Calu3 (cell line): Measurements from ENCODE around the gene ALG1. TPM values are rescaled to one million over a fixed set of nuclear protein-coding genes. Genes with fewer than 3 reads are reported as not detected.

Experiments used
- BruUV-seq: library from RNA; stranded (reverse); fragments of 400-500 nt; replicated peaks from 2 replicates; lab custom pipeline; 2021; lab: Mats Ljungman, UMichigan
- CTCF ChIA-PET: fragments of 300-600 bp; sonication (Branson Sonifier 250); formaldehyde crosslinking; loops from one replicate; lab custom pipeline; 2022; ENCODE audit warnings: antibody characterized with exemption; lab: Charles Lee
- DNase-seq: peaks from one replicate; pipeline ENCODE4 v3.0.0; 2022
- H3K27ac Mint-ChIP-seq: one replicate; pipeline ENCODE4 v1.8.0; 2022; ENCODE audit warnings: mixed read lengths; ENCODE audit not compliant: unreplicated experiment
- H3K27me3 Mint-ChIP-seq: one replicate; pipeline ENCODE4 v1.8.0; 2022; ENCODE audit warnings: mixed read lengths; ENCODE audit not compliant: unreplicated experiment
- H3K36me3 Mint-ChIP-seq: one replicate; pipeline ENCODE4 v1.8.0; 2022; ENCODE audit warnings: mild to moderate bottlenecking, moderate library complexity, mixed read lengths; ENCODE audit not compliant: insufficient read depth, unreplicated experiment
- H3K4me1 Mint-ChIP-seq: one replicate; pipeline ENCODE4 v1.8.0; 2022; ENCODE audit warnings: mild to moderate bottlenecking, low read depth, mixed read lengths; ENCODE audit not compliant: unreplicated experiment
- H3K4me3 Mint-ChIP-seq: one replicate; pipeline ENCODE4 v1.8.0; 2022; ENCODE audit warnings: mild to moderate bottlenecking, low read depth, moderate library complexity, mixed read lengths; ENCODE audit not compliant: unreplicated experiment
- H3K9me3 Mint-ChIP-seq: one replicate; pipeline ENCODE4 v1.8.0; 2022; ENCODE audit warnings: low read depth, mixed read lengths; ENCODE audit not compliant: unreplicated experiment
- intact Hi-C: fragments of 100-400 bp; cut with micrococcal nuclease; formaldehyde crosslinking; loops from one replicate; pipeline ENCODE4 v1.10.0; 2022; ENCODE audit not compliant: unreplicated experiment
- total RNA-seq: library from RNA; stranded (reverse); gene quantifications from 2 replicates; pipeline ENCODE4 v1.2.3, GENCODE V29; 2022
- TF ChIP-seq, protein P1 (sequence below): fragments of 200-600 bp; IDR thresholded peaks from one replicate; pipeline ENCODE4 v1.8.0; 2022; ENCODE audit warnings: antibody characterized with exemption; ENCODE audit not compliant: unreplicated experiment

The ALG1 gene
- total RNA-seq, 1 experiment from 2014 or later, result 38.3 TPM

DNA sequence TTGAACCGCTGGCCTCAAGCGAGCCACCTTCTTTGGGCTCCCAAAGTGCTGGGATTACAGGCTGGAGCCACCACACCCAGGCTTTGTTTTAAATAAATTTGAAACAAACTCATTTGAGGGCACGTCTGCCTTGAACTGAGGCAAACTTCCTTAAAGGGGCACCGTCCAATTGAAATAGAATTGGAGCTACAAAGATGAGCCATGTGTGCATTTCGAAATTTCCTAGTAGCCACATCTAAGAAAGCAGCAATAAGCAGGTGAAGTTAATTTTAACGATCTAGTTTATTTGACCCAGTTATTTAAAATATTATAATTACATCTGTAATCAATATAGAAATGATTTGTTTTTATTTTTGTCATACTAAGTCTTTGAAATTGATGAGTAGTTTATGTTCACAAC is 5.1 kb upstream of the ALG1 start:
- H3K36me3 Mint-ChIP-seq, result peaks cover 6% of the 10 kb centered on the region
- H3K4me3 Mint-ChIP-seq, result no peak overlapping the region
- DNase-seq, result no peak
- BruUV-seq, result no TSS peak
- intact Hi-C loops, result no loop called here
- CTCF ChIA-PET, result no interaction called here
- TF ChIP-seq, protein P1, sequence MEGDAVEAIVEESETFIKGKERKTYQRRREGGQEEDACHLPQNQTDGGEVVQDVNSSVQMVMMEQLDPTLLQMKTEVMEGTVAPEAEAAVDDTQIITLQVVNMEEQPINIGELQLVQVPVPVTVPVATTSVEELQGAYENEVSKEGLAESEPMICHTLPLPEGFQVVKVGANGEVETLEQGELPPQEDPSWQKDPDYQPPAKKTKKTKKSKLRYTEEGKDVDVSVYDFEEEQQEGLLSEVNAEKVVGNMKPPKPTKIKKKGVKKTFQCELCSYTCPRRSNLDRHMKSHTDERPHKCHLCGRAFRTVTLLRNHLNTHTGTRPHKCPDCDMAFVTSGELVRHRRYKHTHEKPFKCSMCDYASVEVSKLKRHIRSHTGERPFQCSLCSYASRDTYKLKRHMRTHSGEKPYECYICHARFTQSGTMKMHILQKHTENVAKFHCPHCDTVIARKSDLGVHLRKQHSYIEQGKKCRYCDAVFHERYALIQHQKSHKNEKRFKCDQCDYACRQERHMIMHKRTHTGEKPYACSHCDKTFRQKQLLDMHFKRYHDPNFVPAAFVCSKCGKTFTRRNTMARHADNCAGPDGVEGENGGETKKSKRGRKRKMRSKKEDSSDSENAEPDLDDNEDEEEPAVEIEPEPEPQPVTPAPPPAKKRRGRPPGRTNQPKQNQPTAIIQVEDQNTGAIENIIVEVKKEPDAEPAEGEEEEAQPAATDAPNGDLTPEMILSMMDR, result no peak
- no peak overlapping the region for H3K27ac Mint-ChIP-seq
- H3K27me3 Mint-ChIP-seq, result peaks cover 66% of the 10 kb centered on the region
- H3K9me3 Mint-ChIP-seq, result no peaks in the 10 kb centered on the region
- peaks cover 15% of the 10 kb centered on the region for H3K4me1 Mint-ChIP-seq

DNA sequence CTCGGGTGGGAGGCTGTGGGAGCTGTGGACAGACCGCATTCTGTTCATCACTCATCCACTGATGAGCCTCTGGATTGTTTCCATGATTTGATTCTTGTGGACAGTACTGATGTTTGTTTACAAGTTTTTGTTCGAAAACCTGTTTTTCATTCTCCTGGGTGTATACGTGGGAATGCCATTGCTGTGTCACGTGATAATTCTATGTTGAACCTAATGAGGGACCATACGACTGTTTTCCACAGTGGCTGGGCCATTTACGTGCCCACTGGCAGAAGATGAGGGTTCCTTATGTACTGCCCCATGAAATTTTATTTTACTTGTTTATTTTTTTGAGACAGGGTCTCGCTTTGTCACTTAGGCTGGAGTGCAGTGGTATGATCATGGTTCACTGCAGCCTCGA is 2.6 kb upstream of the ALG1 start:
- Mint-ChIP-seq H3K4me3 (no peak overlapping the region), H3K4me1 (peaks cover 18% of the 10 kb centered on the region), H3K36me3 (peaks cover 20% of the 10 kb centered on the region), H3K9me3 (no peaks in the 10 kb centered on the region), H3K27me3 (peaks cover 41% of the 10 kb centered on the region), H3K27ac (no peak overlapping the region)
- intact Hi-C loops, result no loop called here
- BruUV-seq, result no TSS peak
- CTCF ChIA-PET, result no interaction called here
- no peak for DNase-seq
- TF ChIP-seq, protein P1, result no peak

DNA sequence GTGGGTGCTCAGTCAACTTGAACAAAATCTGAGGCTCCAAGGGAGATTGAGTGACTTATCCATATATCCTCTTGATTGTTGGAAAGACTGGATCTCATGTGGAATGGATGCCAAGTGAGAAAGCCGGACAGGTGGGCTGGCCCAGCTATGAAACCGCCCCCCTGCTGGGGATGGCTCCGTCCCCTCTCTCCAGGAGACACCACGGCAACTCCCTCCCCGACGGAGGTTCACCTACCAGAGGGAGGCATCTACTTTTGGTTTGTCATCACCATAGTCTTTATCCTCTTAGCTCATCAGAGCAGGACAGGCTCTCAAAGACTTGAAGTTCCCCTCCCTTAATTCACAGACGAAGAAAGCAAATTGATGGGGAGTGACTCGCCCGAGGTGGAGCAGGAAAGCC is 1.8 kb upstream of the ALG1 start:
- no TSS peak for BruUV-seq
- TF ChIP-seq, protein P1, result no peak
- Mint-ChIP-seq H3K27me3 (peaks cover 33% of the 10 kb centered on the region), H3K36me3 (peaks cover 20% of the 10 kb centered on the region), H3K9me3 (no peaks in the 10 kb centered on the region), H3K27ac (no peak overlapping the region), H3K4me3 (no peak overlapping the region), H3K4me1 (peaks cover 18% of the 10 kb centered on the region)
- no peak for DNase-seq
- CTCF ChIA-PET, result no interaction called here
- intact Hi-C loops, result no loop called here

DNA sequence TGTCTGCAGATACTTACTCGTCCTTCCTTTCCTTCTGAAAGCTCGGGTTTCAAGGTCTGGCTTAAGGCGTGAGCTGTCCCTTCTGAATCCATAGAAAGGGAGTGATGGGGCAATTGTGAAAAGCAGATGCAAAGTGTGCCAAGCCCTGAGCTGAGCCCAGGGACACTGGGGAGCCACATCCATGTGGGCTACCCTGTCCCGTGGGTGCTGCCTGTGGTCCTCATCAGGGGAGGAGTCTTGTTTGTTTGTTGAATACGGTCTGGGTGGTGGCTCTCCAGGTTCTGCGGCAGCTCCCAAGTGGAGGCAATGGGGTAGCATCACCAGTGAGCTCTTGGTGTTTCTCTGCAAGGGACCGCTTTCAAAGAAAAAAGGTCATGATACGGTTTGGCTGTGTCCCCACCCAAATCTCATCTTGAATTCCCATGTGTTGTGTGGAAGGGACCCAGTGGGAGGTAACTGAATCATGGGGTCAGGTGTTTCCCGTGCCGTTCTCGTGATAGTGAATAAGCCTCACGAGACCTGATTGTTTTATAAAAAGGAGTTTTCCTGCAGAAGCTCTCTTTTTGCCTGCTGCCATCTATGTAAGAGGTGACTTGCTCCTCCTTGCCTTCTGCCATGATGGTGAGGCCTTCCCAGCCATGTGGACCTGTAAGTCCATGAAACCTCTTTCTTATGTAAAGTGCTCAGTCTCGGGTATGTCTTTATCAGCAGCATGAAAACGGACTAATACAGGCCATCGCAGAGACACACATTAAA is 1.0 kb upstream of the ALG1 start:
- Mint-ChIP-seq H3K27ac (no peak overlapping the region), H3K36me3 (peaks cover 25% of the 10 kb centered on the region), H3K4me1 (peaks cover 18% of the 10 kb centered on the region), H3K4me3 (peak overlapping the region; percentile 98), H3K9me3 (no peaks in the 10 kb centered on the region), H3K27me3 (peaks cover 25% of the 10 kb centered on the region)
- BruUV-seq, result no TSS peak
- CTCF ChIA-PET, result no interaction called here
- no peak for DNase-seq
- intact Hi-C loops, result no loop called here
- TF ChIP-seq, protein P1, result no peak
